ENCODE data around the gene TRAPPC12.

TRAPPC12 gene

DNA sequence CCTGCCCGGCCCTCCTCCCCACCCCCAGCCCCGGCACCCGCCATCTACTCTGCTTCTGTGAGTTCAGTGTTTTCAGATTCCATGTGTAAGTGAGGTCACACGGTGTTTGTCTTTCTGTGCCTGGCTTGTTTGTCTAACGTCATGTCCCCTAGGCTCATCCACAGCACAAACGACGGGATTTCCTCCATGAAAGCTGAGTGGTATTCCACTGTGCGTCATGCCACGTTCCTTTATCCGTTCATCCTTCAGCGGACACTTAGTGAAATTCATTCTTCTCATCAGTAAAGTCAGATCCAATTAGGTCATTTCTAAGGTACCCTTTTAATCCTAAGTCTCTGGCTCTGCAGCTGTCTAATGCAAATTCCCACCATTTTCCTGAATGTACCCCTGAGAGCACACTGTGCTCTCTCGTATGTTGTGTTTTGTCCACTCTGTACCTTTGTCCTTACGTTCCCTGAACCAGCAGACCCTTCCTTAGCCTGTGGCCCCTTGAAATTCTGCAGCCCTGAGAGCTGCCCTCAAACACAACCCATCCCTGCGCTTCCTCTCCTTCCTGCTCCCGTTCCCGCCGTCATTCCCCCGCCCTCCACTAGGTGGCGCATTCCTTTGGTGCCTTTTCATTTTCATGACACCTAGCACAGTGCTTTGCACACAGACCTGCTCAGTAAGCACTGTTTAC lies 44.1 kb downstream of the TRAPPC12 start:
- ChIA-PET POLR2A (no interaction called here), CTCF (interaction anchor here (0.6 to 7.6 kb wide), 39 partner anchors 8 to 233 kb away, joined by 3 to 96 read pairs (median 5); partner anchors contain the start of gene RNASEH1)
- no peak for DNase-seq (ENCODE audit: low read depth, low spot score)
- TF ChIP-seq CTCF (IDR thresholded peaks at IDR 0.05; ENCODE audit: insufficient read depth, low read length, missing control alignments), result peak; percentile 95
- H3K4me3 ChIP-seq (ENCODE audit: low read depth, low read length), result no peak overlapping the region

DNA sequence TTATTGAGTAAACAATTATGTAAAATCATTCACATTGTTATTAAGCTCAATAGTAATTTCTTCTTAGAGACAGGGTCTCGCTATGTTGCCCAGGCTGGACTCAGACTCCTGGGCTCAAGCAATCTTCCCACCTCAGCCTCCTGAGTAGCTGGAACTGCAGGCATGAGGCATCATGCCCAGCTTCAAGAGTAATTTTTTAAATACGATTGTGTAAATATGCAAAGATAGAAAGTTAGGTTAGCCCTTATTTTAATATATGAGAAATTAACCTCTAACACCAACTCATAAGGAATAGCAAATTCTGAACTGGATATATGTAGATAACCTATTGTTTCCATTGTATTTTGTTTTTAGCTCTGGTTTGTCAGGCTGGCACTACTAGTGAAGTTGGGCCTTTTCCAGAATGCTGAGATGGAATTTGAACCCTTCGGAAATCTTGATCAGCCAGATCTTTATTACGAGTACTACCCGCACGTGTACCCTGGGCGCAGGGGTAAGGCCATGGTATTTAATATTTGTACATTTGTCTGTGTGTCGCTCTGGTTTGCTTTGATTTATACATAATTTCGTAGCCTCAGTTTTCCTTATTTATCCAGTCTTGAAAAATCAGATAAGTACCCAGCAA lies 44.8 kb downstream of the TRAPPC12 start:
- no peak for TF ChIP-seq CTCF (IDR thresholded peaks at IDR 0.05; ENCODE audit: insufficient read depth, low read length, missing control alignments)
- ChIA-PET POLR2A (no interaction called here), CTCF (interaction anchor here (0.6 to 7.6 kb wide), 39 partner anchors 8 to 232 kb away, joined by 3 to 96 read pairs (median 5); partner anchors contain the start of gene RNASEH1)
- no peak overlapping the region for H3K4me3 ChIP-seq (ENCODE audit: low read depth, low read length)
- DNase-seq (ENCODE audit: low read depth, low spot score), result no peak

DNA sequence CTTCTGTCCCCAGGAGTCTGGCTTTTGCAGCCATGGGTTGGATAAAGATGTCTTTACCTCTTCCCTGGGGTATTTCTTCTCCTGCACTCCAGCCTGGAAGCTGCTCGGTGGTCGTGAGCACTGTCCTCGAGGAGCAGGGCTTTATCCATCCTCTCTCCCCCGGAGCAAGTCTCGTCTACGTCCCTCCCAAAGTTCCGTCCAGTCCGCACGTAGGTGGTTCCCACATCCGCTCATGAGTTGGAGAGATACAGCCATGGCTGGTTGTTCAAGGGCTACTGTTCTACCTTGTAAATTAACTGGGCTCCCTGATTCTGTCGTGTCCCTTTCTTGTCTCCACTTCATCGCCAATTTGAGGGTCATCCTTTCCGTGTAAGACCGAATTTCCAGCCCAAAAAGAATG lies 47.1 kb downstream of the TRAPPC12 start:
- CTCF ChIA-PET, result interaction anchor here (0.7 to 7.6 kb wide), 6 partner anchors 8 to 225 kb away, joined by 3 to 96 read pairs (median 38); no protein-coding TSS in a partner anchor
- no peak overlapping the region for H3K4me3 ChIP-seq (ENCODE audit: low read depth, low read length)
- POLR2A ChIA-PET, result no interaction called here

GRCh38 chr2:3427272-3427671 lies 47.8 kb downstream of the TRAPPC12 start:
- DNase-seq (ENCODE audit: low read depth, low spot score), result no peak
- no peak overlapping the region for H3K4me3 ChIP-seq (ENCODE audit: low read depth, low read length)
- no peak for TF ChIP-seq CTCF (IDR thresholded peaks at IDR 0.05; ENCODE audit: insufficient read depth, low read length, missing control alignments)
- ChIA-PET POLR2A (no interaction called here), CTCF (interaction anchor here (0.7 to 7.6 kb wide), 5 partner anchors 13 to 224 kb away, joined by 3 to 94 read pairs (median 7); no protein-coding TSS in a partner anchor)

More for the DNA sequence above, 47.1 kb downstream of the TRAPPC12 start:
- no peak for TF ChIP-seq CTCF (IDR thresholded peaks at IDR 0.05; ENCODE audit: insufficient read depth, low read length, missing control alignments)
- DNase-seq (ENCODE audit: low read depth, low spot score), result no peak

GRCh38 chr2:3428577-3428976 lies 49.1 kb downstream of the TRAPPC12 start:
- CTCF ChIA-PET, result interaction anchor here (0.7 to 2.3 kb wide), 5 partner anchors 10 to 222 kb away, joined by 3 to 7 read pairs (median 3); no protein-coding TSS in a partner anchor
- DNase-seq (ENCODE audit: low read depth, low spot score), result no peak
- TF ChIP-seq CTCF (IDR thresholded peaks at IDR 0.05; ENCODE audit: insufficient read depth, low read length, missing control alignments), result no peak
- POLR2A ChIA-PET, result no interaction called here
- H3K4me3 ChIP-seq (ENCODE audit: low read depth, low read length), result no peak overlapping the region

DNA sequence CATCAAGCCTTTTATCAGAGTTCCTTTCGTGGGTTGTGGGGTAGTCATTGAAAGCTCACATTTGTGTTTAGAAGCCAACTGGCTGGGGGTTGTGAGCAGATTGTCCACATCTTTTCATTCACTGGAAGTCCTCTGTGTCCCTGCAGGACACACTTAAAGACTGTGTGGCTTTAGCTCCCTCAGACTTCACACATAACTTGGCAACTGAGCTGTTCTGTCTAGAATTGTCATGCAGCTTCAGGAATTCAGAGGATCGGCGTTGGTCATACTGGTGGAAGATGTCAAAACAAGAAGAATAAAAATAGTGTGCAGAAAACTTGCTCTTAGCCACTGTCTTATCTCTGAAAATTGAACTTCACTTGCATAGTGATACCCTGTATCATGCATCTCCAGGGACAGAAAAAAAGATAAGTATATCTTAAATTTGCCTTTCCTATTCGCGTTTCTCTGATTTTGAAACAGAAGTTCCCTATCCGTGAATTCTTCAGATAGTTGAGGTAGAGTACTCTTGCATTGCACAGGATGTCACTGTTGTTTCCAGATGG lies 49.6 kb downstream of the TRAPPC12 start:
- ChIA-PET CTCF (interaction anchor here (0.9 to 2.3 kb wide), 4 partner anchors 9 to 222 kb away, joined by 3 to 7 read pairs (median 5); no protein-coding TSS in a partner anchor), POLR2A (no interaction called here)
- no peak for DNase-seq (ENCODE audit: low read depth, low spot score)
- no peak overlapping the region for H3K4me3 ChIP-seq (ENCODE audit: low read depth, low read length)
- TF ChIP-seq CTCF (IDR thresholded peaks at IDR 0.05; ENCODE audit: insufficient read depth, low read length, missing control alignments), result no peak
